Stimulated activated CD4-positive, alpha-beta T cell treated with anti-CD3 and anti-CD28 coated beads, Interleukin-15, amount 100 ng/mL, for 24 hours (primary cell): ENCODE data around the gene DYDC2.
"Not testable (repeated sequence)": the region's sequence is repeated elsewhere in the genome, so short reads cannot be mapped to it uniquely, and the experiment has no call there.

ENCODE experiments used
- DNase-seq: peaks from one replicate; pipeline ENCODE4 v3.0.0-alpha.2; 2020

Gene DYDC2

DNA sequence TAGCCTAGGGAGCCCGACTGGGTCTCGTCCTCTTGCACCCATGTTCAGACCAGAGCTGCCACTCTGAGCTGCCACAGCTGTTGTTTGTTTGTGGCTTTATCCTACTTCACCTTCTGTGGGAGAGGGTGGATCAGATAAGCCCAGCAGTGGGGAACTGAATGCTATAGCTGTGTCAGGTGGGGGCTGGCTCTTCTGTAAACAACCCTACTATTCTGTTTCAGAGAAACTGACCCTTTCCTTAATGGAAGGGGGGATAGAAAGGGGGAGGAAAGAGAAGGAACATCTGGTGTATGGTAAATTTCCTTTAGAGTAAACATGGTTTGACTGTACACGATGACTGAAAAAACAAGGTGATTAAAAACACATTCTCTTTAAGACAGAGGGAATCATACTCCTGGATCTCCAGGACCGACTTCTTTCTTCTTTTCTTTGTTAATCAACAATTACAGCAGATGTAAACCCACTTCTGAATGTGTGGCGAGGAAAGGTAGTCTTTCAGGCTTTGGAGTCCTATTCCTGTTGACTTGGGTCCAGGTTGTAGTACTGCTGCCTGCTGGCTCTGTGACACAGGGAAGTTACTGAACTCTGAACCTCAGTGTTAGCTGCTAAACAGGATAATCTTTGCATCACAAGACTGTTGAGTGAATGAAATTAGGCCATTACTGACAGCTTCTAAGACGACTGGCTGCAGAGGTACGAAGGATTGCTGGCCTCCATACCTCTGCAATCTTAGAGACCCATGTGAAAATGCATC is 57.7 kb downstream of the DYDC2 start:
- DNase-seq, result no peak

GRCh38 chr10:80415734-80416478 is 59.3 kb downstream of the DYDC2 start:
- DNase-seq, result no peak

- DNase-seq, result no peak
Observed at GRCh38 chr10:80416479-80417098, 60.0 kb downstream of the DYDC2 start.

DNA sequence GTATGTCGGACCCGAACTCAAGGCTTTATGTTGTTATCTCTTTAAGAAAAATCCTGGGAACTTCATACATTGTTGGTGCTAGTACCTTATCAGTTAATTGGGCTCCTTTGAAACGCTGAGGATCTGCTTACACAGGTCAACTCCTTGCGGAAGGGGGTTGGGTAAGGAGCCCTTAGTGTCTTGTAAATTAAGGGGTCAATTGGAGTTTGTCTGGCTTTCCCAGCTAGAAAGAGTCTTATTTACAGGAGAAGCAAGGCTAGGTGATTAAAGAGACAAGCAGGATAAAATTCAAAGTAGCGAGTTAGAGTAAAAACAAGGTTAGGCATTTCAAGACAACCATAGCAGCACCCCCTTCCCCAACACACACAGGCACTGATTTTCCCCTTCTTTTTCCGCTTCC is 60.7 kb downstream of the DYDC2 start:
- DNase-seq, result not testable (repeated sequence)
